MCF 10A (cell line): ENCODE measurements around the gene CD7. TPM values are rescaled to one million over a fixed set of nuclear protein-coding genes. Genes with fewer than 3 reads are reported as not detected.

ENCODE experiments used
- BruUV-seq: library from RNA; stranded (reverse); fragments of 400-500 nt; replicated peaks from 2 replicates; lab custom pipeline; 2021; lab: Mats Ljungman, UMichigan
- CTCF ChIA-PET: fragments of 300-600 bp; sonication (Branson Sonifier 250); formaldehyde crosslinking; extraction: SDS; loops from one replicate; lab custom pipeline; 2021; ENCODE audit warnings: antibody characterized with exemption, inconsistent platforms; lab: Yijun Ruan, JAX
- POLR2A ChIA-PET: fragments of 300-600, 350-650 bp; sonication (Branson Sonifier 250); formaldehyde crosslinking; extraction: SDS; loops from one replicate; lab custom pipeline; 2020; ENCODE audit warnings: antibody characterized with exemption, inconsistent platforms; lab: Yijun Ruan, JAX
- DNase-seq: peaks from one replicate; pipeline ENCODE4 v3.0.0-alpha.2; 2018; ENCODE audit not compliant: unreplicated experiment
- H3K27ac Mint-ChIP-seq: one replicate; pipeline ENCODE4 v1.8.0; 2022; ENCODE audit warnings: mild to moderate bottlenecking, low read depth, mixed read lengths; ENCODE audit not compliant: unreplicated experiment
- H3K27me3 Mint-ChIP-seq: one replicate; pipeline ENCODE4 v1.8.0; 2022; ENCODE audit warnings: mixed read lengths; ENCODE audit not compliant: insufficient read depth, unreplicated experiment
- H3K36me3 Mint-ChIP-seq: one replicate; pipeline ENCODE4 v1.8.0; 2022; ENCODE audit warnings: mild to moderate bottlenecking, moderate library complexity, mixed read lengths; ENCODE audit not compliant: insufficient read depth, unreplicated experiment
- H3K4me1 Mint-ChIP-seq: one replicate; pipeline ENCODE4 v1.8.0; 2022; ENCODE audit warnings: mixed read lengths; ENCODE audit not compliant: insufficient read depth, unreplicated experiment
- H3K4me3 Mint-ChIP-seq: one replicate; pipeline ENCODE4 v1.8.0; 2022; ENCODE audit warnings: mild to moderate bottlenecking, moderate library complexity, mixed read lengths; ENCODE audit not compliant: unreplicated experiment
- H3K9me3 Mint-ChIP-seq: one replicate; pipeline ENCODE4 v1.8.0; 2022; ENCODE audit warnings: mixed read lengths; ENCODE audit not compliant: unreplicated experiment
- intact Hi-C: fragments of 100-400 bp; cut with micrococcal nuclease; formaldehyde crosslinking; loops from 2 replicates; pipeline ENCODE4 v1.14.1; 2022
- total RNA-seq: library from RNA; stranded (reverse); gene quantifications from 2 replicates; pipeline ENCODE4 v1.2.3, GENCODE V29; 2022
- TF ChIP-seq, protein P1 (sequence below): fragments of 200-600 bp; IDR thresholded peaks from one replicate; pipeline ENCODE4 v1.8.0; 2022; ENCODE audit warnings: antibody characterized with exemption, mild to moderate bottlenecking; ENCODE audit not compliant: unreplicated experiment

Gene CD7
- total RNA-seq, 1 experiment from 2014 or later: 0.63 TPM

DNA sequence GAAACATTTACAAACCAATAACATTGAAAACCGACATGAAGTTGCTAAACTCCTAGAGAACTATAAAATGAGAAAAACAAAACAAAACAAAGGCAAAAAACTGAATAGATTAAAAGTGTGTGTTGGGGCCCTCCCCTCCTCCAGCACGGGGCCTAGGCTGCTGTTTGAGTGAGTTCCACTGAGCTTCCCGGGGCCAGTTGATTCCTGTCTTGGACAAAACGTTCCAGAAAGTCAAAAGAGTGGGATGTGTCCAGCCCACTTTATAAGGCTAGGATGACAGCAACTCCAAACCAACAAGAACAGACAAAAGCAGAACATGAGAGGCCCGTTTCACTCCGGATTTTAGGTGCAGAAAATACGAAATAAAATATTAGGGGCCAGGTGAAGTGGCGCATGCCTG lies 32.3 kb downstream of the CD7 start:
- TF ChIP-seq, protein P1, sequence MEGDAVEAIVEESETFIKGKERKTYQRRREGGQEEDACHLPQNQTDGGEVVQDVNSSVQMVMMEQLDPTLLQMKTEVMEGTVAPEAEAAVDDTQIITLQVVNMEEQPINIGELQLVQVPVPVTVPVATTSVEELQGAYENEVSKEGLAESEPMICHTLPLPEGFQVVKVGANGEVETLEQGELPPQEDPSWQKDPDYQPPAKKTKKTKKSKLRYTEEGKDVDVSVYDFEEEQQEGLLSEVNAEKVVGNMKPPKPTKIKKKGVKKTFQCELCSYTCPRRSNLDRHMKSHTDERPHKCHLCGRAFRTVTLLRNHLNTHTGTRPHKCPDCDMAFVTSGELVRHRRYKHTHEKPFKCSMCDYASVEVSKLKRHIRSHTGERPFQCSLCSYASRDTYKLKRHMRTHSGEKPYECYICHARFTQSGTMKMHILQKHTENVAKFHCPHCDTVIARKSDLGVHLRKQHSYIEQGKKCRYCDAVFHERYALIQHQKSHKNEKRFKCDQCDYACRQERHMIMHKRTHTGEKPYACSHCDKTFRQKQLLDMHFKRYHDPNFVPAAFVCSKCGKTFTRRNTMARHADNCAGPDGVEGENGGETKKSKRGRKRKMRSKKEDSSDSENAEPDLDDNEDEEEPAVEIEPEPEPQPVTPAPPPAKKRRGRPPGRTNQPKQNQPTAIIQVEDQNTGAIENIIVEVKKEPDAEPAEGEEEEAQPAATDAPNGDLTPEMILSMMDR: no peak
- CTCF ChIA-PET: interaction anchor here (1.0 to 1.3 kb wide), 2 partner anchors 10 to 14 kb away, joined by 3 read pairs; no protein-coding TSS in a partner anchor

DNA sequence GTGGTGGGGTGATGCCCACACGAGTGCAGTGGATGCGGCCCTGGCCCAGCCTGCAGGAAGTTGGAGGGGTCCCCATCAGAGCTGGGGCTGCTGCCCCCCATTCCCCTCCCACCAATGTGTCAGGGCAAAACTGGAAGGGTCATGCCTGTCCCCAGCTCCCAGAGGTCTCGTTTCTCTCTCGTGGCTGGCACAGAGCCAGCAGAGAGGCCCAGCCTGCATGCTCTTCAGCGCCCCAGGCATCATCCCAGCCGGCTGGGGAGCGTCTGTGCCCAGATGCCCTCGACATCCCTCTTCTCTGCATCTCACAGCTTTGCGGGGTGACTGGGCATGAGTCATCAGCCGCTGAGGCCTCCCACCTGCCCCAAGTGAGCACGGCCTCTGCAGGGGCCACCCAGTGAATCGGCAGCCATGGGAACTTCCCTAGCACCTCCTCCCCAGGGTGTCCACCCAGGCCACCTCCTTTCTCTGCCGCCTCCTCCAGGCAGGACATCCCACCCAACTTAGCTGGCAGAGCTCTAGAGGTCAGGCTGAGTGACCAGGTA lies 34.1 kb downstream of the CD7 start:
- Mint-ChIP-seq H3K27me3 (no peaks in the 10 kb centered on the region), H3K4me3 (no peak overlapping the region), H3K27ac (peak overlapping the region; percentile 39), H3K36me3 (no peaks in the 10 kb centered on the region), H3K9me3 (no peaks in the 10 kb centered on the region), H3K4me1 (peaks cover 38% of the 10 kb centered on the region)
- peak; percentile 92 for DNase-seq
- TF ChIP-seq, protein P1: no peak
- CTCF ChIA-PET: interaction anchor here (0.8 to 1.3 kb wide), 3 partner anchors 47 to 77 kb away, joined by 3 to 5 read pairs (median 3); no protein-coding TSS in a partner anchor
- POLR2A ChIA-PET: interaction anchor here (0.6 to 5.3 kb wide), 9 partner anchors 9 to 260 kb away, joined by 3 to 50 read pairs (median 5); partner anchors contain the start of genes CENPX, CSNK1D and LRRC45
- intact Hi-C loops: no loop called here
- no TSS peak for BruUV-seq

More for the DNA sequence above, 32.3 kb downstream of the CD7 start:
- POLR2A ChIA-PET: interaction anchor here (1.3 to 5.3 kb wide), 3 partner anchors 12 to 48 kb away, joined by 3 to 50 read pairs (median 36); partner anchors contain the start of genes CSNK1D and SECTM1
- no peaks in the 10 kb centered on the region for H3K36me3 Mint-ChIP-seq
- H3K27ac Mint-ChIP-seq: no peak overlapping the region
- intact Hi-C loops: no loop called here
- H3K27me3 Mint-ChIP-seq: no peaks in the 10 kb centered on the region
- peaks cover 40% of the 10 kb centered on the region for H3K4me1 Mint-ChIP-seq
- H3K4me3 Mint-ChIP-seq: no peak overlapping the region
- DNase-seq: no peak
- H3K9me3 Mint-ChIP-seq: no peaks in the 10 kb centered on the region
- BruUV-seq: no TSS peak

DNA sequence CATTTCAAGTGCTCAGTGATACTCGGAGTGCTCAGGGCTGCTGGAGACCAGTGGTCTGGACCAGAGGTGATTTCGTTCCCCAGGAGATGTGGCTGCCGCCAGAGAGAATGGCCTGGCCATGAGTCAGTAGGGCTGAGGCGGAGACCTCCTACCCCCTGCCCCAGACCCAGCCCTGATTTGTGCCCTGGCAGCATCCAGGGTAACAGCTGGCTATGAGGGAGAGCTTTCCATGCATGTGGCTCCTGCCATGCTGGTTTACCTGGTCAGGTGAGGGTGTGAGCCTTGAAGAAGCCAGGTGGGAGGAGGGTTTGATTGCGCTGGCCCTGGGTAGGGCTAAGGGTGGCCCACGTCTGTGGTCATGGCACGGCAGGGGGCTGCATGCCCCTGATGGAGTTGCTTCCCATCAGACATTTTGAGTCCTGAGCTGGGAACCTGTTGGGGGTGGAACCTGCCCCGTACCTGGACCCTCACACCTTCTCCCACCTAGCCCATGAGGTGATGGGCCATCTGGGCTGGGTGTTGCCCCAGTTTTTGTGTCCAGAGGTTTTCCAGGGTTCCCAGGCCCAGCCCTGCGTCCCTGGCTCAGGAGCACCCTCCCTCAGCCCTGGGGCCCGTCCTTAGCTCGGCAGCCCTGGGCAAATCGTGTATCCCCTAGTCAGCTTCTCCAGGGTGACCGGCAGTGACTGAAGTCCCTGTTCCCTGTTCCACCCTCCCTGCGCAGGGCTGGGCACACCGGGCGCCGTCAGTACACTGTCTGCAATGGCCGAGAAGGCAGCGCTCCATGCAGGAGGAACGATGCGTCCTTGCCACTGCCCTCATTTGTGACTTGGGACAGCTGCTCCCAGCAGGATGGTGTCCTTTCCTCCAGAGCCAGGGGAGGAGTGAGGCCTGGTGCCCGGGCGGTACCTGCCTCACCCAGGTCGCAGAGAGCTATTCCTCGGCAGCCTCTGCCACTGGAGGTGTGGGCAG lies 34.9 kb downstream of the CD7 start:
- H3K27ac Mint-ChIP-seq: no peak overlapping the region
- intact Hi-C loops: no loop called here
- H3K4me1 Mint-ChIP-seq: peaks cover 32% of the 10 kb centered on the region
- BruUV-seq: TSS peak; percentile 86
- no peak overlapping the region for H3K4me3 Mint-ChIP-seq
- CTCF ChIA-PET: interaction anchor here (1.2 to 1.3 kb wide), 2 partner anchors 47 to 76 kb away, joined by 3 to 5 read pairs; no protein-coding TSS in a partner anchor
- H3K9me3 Mint-ChIP-seq: no peaks in the 10 kb centered on the region
- POLR2A ChIA-PET: interaction anchor here (0.6 to 5.3 kb wide), 14 partner anchors 9 to 365 kb away, joined by 3 to 50 read pairs (median 4); partner anchors contain the start of genes CENPX, CSNK1D, LRRC45 and SECTM1
- DNase-seq: no peak
- H3K36me3 Mint-ChIP-seq: no peaks in the 10 kb centered on the region
- H3K27me3 Mint-ChIP-seq: no peaks in the 10 kb centered on the region
- TF ChIP-seq, protein P1: no peak
